Thymus (tissue), 11 donors: ENCODE data around the gene PVALB. TPM values are rescaled to one million over a fixed set of nuclear protein-coding genes. Genes with fewer than 3 reads are reported as not detected.
"Not testable (repeated sequence)": the region's sequence is repeated elsewhere in the genome, so short reads cannot be mapped to it uniquely, and the experiment has no call there.

Source experiments
- DNase-seq, 9 donors: peaks; one replicate each; pipeline ENCODE4 v3.0.0-alpha.2; 2013; ENCODE audit warnings: low spot score in 9 of 9, low read depth in 6 of 9, missing footprints in 1 of 9
- H3K27ac ChIP-seq, 2 donors: one replicate each; pipeline ENCODE4 v1.5.1; 2013; ENCODE audit warnings: control low read depth in 1 of 2, low read depth in 1 of 2, low read length in 1 of 2, mild to moderate bottlenecking in 1 of 2, moderate library complexity in 1 of 2
- H3K27me3 ChIP-seq, 2 donors: one replicate each; pipeline ENCODE4 v1.5.1; 2013; ENCODE audit warnings: low read length in 1 of 2; ENCODE audit not compliant: control insufficient read depth in 2 of 2, insufficient read depth in 1 of 2
- H3K36me3 ChIP-seq, 2 donors: one replicate each; pipeline ENCODE4 v1.5.1; 2013; ENCODE audit warnings: low read length in 1 of 2, mild to moderate bottlenecking in 1 of 2, moderate library complexity in 1 of 2; ENCODE audit not compliant: control insufficient read depth in 2 of 2, insufficient read depth in 2 of 2
- H3K4me1 ChIP-seq, 2 donors: one replicate each; pipeline ENCODE4 v1.5.1; 2013; ENCODE audit warnings: low read length in 2 of 2; ENCODE audit not compliant: control insufficient read depth in 2 of 2, insufficient read depth in 2 of 2
- H3K4me3 ChIP-seq, 2 donors: one replicate each; pipeline ENCODE4 v1.5.1; 2013; ENCODE audit warnings: low read length in 2 of 2, control low read depth in 1 of 2, mild to moderate bottlenecking in 1 of 2
- H3K9me3 ChIP-seq, 2 donors: one replicate each; pipeline ENCODE4 v1.5.1; 2013; ENCODE audit warnings: low read length in 1 of 2, mild to moderate bottlenecking in 1 of 2; ENCODE audit not compliant: control insufficient read depth in 2 of 2, insufficient read depth in 1 of 2
- WGBS: extraction: QIAGEN DNeasy Blood & Tissue Kit; methylation state at CpG from one replicate; pipeline ENCODE4 v1.1.7; 2013; 5-methylcytosine and 5-hydroxymethylcytosine counted together
- polyA plus RNA-seq: library from polyadenylated mRNA; stranded (reverse); fragments of 200-250 nt; gene quantifications from one replicate; pipeline ENCODE4 v1.2.3, GENCODE V29; 2013
- total RNA-seq: library from RNA; stranded (reverse); fragments of 120-200 nt; gene quantifications from one replicate; pipeline ENCODE4 v1.2.4, GENCODE V29; 2013
- donor health status: healthy.

The PVALB gene
- total and polyA plus RNA-seq, 2 donors, result 0.47 to 2.2 TPM

DNA sequence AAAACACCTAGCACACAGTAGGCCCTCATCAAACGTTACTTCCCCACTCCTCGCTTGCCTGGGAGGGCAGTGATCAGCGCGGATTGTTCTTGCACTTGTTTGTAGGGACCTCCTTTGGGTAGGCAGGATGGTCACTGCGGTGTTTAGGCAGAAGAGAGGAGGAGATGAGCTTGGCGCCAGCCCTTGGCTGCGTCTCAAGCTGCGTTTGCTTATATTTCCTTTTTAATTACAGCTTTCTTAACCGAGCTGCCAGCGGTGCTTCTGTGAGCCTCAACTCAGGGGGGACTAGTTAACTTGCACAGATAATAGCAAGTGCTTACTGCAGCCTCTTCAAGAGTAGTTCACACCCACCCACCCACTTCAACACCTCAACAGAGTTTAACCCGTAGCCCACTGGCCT lies 56.0 kb downstream of the PVALB start:
- H3K4me1 ChIP-seq, result peaks cover 0 to 23% of the 10 kb centered on the region in 2 donors
- peaks cover 11 to 19% of the 10 kb centered on the region in 2 donors for H3K36me3 ChIP-seq
- peaks cover 0 to 2% of the 10 kb centered on the region in 2 donors for H3K27me3 ChIP-seq
- no peak overlapping the region for H3K4me3 ChIP-seq
- no peaks in the 10 kb centered on the region for H3K9me3 ChIP-seq
- no peak overlapping the region for H3K27ac ChIP-seq
- WGBS, result 96% methylated on average over 11 of the region's 11 CpGs
- no peak for DNase-seq

GRCh38 chr22:36759481-36760159 lies 57.2 kb downstream of the PVALB start:
- DNase-seq, result peak in 2 of 9 donors; percentile 22 to 44
- Histone ChIP-seq H3K9me3 (no peaks in the 10 kb centered on the region), H3K27me3 (peaks cover 0 to 2% of the 10 kb centered on the region in 2 donors), H3K27ac (peak overlapping the region in 1 of 2 donors; percentile 67), H3K4me1 (peaks cover 0 to 23% of the 10 kb centered on the region in 2 donors), H3K36me3 (peaks cover 9 to 14% of the 10 kb centered on the region in 2 donors), H3K4me3 (no peak overlapping the region)
- 89% methylated on average over 19 of the region's 19 CpGs for WGBS

DNA sequence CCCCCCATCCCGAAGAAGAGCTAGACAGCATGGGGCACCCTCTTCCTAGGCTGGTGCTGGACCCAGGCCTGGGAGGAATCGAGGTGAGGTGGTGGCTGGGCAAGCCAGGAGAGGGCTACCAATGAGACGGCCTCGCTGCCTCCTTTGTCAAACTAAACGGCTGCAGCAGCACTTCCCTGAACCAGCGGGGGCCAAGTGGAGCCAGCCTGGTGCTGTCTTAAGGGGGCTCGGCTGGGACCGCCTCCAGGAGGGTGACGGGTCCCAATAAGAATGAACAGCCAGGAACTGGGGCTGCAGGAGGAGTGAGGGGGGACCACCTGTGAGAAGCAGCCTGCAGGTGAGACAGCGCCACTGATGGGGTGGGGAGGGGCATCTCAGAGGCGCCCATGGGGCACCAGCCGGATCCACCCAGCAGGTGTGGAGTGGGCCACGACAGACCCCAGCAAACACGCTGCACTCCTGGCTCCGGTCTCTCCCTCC lies 58.0 kb downstream of the PVALB start:
- Histone ChIP-seq H3K4me1 (peaks cover 0 to 23% of the 10 kb centered on the region in 2 donors), H3K36me3 (peaks cover 9 to 13% of the 10 kb centered on the region in 2 donors), H3K27me3 (peaks cover 0 to 2% of the 10 kb centered on the region in 2 donors), H3K4me3 (no peak overlapping the region), H3K9me3 (no peaks in the 10 kb centered on the region), H3K27ac (peak overlapping the region in 1 of 2 donors; percentile 67)
- DNase-seq, result no peak
- WGBS, result 91% methylated on average over 15 of the region's 15 CpGs

DNA sequence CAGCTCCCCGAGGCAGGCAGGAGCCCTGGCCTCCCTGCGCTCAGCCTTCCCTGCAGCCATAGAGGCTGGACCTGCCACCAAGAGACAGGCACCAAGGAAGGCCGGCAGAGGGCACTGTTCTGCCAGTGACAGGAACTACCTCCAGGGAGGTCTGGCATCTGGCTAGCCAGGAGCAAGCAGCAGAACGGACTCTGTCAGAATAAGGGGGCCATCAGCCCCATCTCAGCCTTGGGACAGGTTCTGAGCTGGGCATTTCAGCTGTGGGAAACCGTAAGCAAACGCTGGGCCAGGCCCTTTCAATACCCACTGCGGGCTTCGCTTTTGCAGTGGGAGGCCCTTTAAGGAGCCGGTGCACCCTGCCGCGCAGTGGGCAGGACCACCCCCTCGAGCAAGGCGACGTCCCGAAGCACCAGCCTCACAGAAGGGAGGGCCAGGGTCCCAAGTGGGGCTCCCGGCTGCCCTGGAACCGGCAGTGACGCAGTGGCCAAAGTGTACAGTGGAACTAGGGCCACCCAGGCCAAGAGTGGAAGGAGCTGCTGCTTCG lies 59.1 kb downstream of the PVALB start:
- peaks cover 4 to 7% of the 10 kb centered on the region in 2 donors for H3K36me3 ChIP-seq
- DNase-seq, result peak in 5 of 9 donors; percentile 59 to 80 (median 70)
- WGBS, result 78% methylated on average over 19 of the region's 19 CpGs
- H3K4me1 ChIP-seq, result peaks cover 0 to 23% of the 10 kb centered on the region in 2 donors
- peaks cover 0 to 9% of the 10 kb centered on the region in 2 donors for H3K27me3 ChIP-seq
- H3K27ac ChIP-seq, result no peak overlapping the region
- H3K9me3 ChIP-seq, result no peaks in the 10 kb centered on the region
- no peak overlapping the region for H3K4me3 ChIP-seq

- 78% methylated on average over 28 of the region's 28 CpGs for WGBS
- Histone ChIP-seq H3K4me3 (no peak overlapping the region), H3K36me3 (peaks cover 0 to under 1% of the 10 kb centered on the region in 2 donors), H3K27ac (no peak overlapping the region), H3K27me3 (peaks cover 0 to 9% of the 10 kb centered on the region in 2 donors), H3K4me1 (peaks cover 0 to 23% of the 10 kb centered on the region in 2 donors), H3K9me3 (no peaks in the 10 kb centered on the region)
- no peak for DNase-seq
Measured at GRCh38 chr22:36756746-36757655, 59.8 kb downstream of the PVALB start.

GRCh38 chr22:36756031-36756430 lies 60.8 kb downstream of the PVALB start:
- Histone ChIP-seq H3K4me1 (peaks cover 0 to 23% of the 10 kb centered on the region in 2 donors), H3K27me3 (peaks cover 0 to 9% of the 10 kb centered on the region in 2 donors), H3K9me3 (no peaks in the 10 kb centered on the region), H3K27ac (no peak overlapping the region), H3K36me3 (no peaks in the 10 kb centered on the region), H3K4me3 (no peak overlapping the region)
- DNase-seq, result no peak
- WGBS, result 65% methylated on average over 7 of the region's 7 CpGs

GRCh38 chr22:36755316-36755715 lies 61.5 kb downstream of the PVALB start:
- no peak overlapping the region for H3K4me3 ChIP-seq
- peaks cover 0 to 23% of the 10 kb centered on the region in 2 donors for H3K4me1 ChIP-seq
- no peaks in the 10 kb centered on the region for H3K9me3 ChIP-seq
- no peak overlapping the region for H3K27ac ChIP-seq
- peaks cover 0 to 9% of the 10 kb centered on the region in 2 donors for H3K27me3 ChIP-seq
- DNase-seq, result no peak
- WGBS, result 93% methylated on average over 6 of the region's 6 CpGs
- H3K36me3 ChIP-seq, result no peaks in the 10 kb centered on the region

- DNase-seq, H3K27ac ChIP-seq, H3K4me3 ChIP-seq, H3K9me3 ChIP-seq, H3K36me3 ChIP-seq: not testable (repeated sequence)
- peaks cover 0 to 22% of the 10 kb centered on the region in 2 donors for H3K4me1 ChIP-seq
- WGBS, result 97% methylated on average over 9 of the region's 9 CpGs
- peaks cover 0 to 11% of the 10 kb centered on the region in 2 donors for H3K27me3 ChIP-seq
Measured at GRCh38 chr22:36754881-36755280, 62.0 kb downstream of the PVALB start.
